ENCODE results near the gene SPECC1. TPM values are rescaled to one million over a fixed set of nuclear protein-coding genes. Genes with fewer than 3 reads are reported as not detected.
"Not testable (repeated sequence)": the region's sequence is repeated elsewhere in the genome, so short reads cannot be mapped to it uniquely, and the experiment has no call there.

The SPECC1 gene
- total and polyA plus RNA-seq, 2 donors (not counting 3 experiments of a cell fraction or from before 2014, with no cell fraction given): 5.3 to 20.4 TPM

GRCh38 chr17:20033415-20033814 lies 24.3 kb downstream of the SPECC1 start:
- H4K20me1 ChIP-seq (replicated peaks; ENCODE audit: control insufficient read depth, extremely low read depth, insufficient read depth, low read length): no peaks in the 10 kb centered on the region
- no peak overlapping the region for H3K4me2 ChIP-seq (ENCODE audit: insufficient read depth, low read length)
- H3K27me3 ChIP-seq (ENCODE audit: control insufficient read depth in 2 of 2, insufficient read depth in 2 of 2, low read length in 2 of 2): no peaks in the 10 kb centered on the region
- H3K9me1 ChIP-seq (replicated peaks; ENCODE audit: control insufficient read depth, extremely low read depth, insufficient read depth, low read length): no peaks in the 10 kb centered on the region
- DNase-seq (ENCODE audit: low read depth, low spot score): no peak
- H3K27ac ChIP-seq (ENCODE audit: insufficient read depth, low read depth, low read length): no peak overlapping the region
- no peaks in the 10 kb centered on the region for H3K36me3 ChIP-seq (ENCODE audit: control insufficient read depth in 2 of 2, extremely low read depth in 1 of 2, insufficient read depth in 2 of 2, low read length in 2 of 2)
- H3K9ac ChIP-seq (replicated peaks; ENCODE audit: extremely low read depth, insufficient read depth, low read length): no peak overlapping the region
- dilution Hi-C loops (cut with MboI; ENCODE audit: extremely low pct_ligation_motif_present, low sequenced_read_pairs) (no loop called here), intact Hi-C loops (cut with micrococcal nuclease) (no loop called here)
- BruUV-seq (replicated peaks): no TSS peak
- POLR2A ChIA-PET: no interaction called here
- no peaks in the 10 kb centered on the region for H3K4me1 ChIP-seq (ENCODE audit: control insufficient read depth, extremely low read depth, insufficient read depth, low read length)
- no peaks in the 10 kb centered on the region for H3K79me2 ChIP-seq (ENCODE audit: control insufficient read depth, insufficient read depth, low read length)
- H3K9me3 ChIP-seq (replicated peaks; ENCODE audit: control insufficient read depth, insufficient read depth, low read length): no peaks in the 10 kb centered on the region
- CTCF ChIA-PET: no interaction called here
- no peak overlapping the region for H2AFZ ChIP-seq (ENCODE audit: low read depth, low read length)
- no peak for FAIRE-seq
- no peak overlapping the region for H3K4me3 ChIP-seq (replicated peaks in 1 of 3; ENCODE audit: insufficient read depth in 1 of 3, low read depth in 1 of 3, low read length in 3 of 3)
- TF ChIP-seq POLR2AphosphoS5 (IDR thresholded peaks at IDR 0.05; ENCODE audit: insufficient read depth, low read depth, low read length) (no peak), MYC (IDR thresholded peaks at IDR 0.05; ENCODE audit: low read depth, low read length) (no peak), EZH2 (IDR thresholded peaks at IDR 0.05; ENCODE audit: borderline replicate concordance, low read depth, low read length, severe bottlenecking) (no peak)

GRCh38 chr17:20035501-20035900 lies 26.3 kb downstream of the SPECC1 start:
- Histone ChIP-seq H3K9me1 (replicated peaks; ENCODE audit: control insufficient read depth, extremely low read depth, insufficient read depth, low read length) (no peaks in the 10 kb centered on the region), H3K9ac (replicated peaks; ENCODE audit: extremely low read depth, insufficient read depth, low read length) (no peak overlapping the region), H3K27me3 (ENCODE audit: control insufficient read depth in 2 of 2, insufficient read depth in 2 of 2, low read length in 2 of 2) (no peaks in the 10 kb centered on the region), H3K4me3 (replicated peaks in 1 of 3; ENCODE audit: insufficient read depth in 1 of 3, low read depth in 1 of 3, low read length in 3 of 3) (no peak overlapping the region), H3K79me2 (ENCODE audit: control insufficient read depth, insufficient read depth, low read length) (no peaks in the 10 kb centered on the region), H3K4me2 (ENCODE audit: insufficient read depth, low read length) (no peak overlapping the region), H2AFZ (ENCODE audit: low read depth, low read length) (no peak overlapping the region), H3K27ac (ENCODE audit: insufficient read depth, low read depth, low read length) (no peak overlapping the region), H3K9me3 (replicated peaks; ENCODE audit: control insufficient read depth, insufficient read depth, low read length) (no peaks in the 10 kb centered on the region), H3K4me1 (ENCODE audit: control insufficient read depth, extremely low read depth, insufficient read depth, low read length) (no peaks in the 10 kb centered on the region), H4K20me1 (replicated peaks; ENCODE audit: control insufficient read depth, extremely low read depth, insufficient read depth, low read length) (no peaks in the 10 kb centered on the region), H3K36me3 (ENCODE audit: control insufficient read depth in 2 of 2, extremely low read depth in 1 of 2, insufficient read depth in 2 of 2, low read length in 2 of 2) (no peaks in the 10 kb centered on the region)
- no TSS peak for BruUV-seq (replicated peaks)
- CTCF ChIA-PET: interaction anchor here (1.0 kb wide), 1 partner anchor 82 kb away, joined by 4 read pairs; no protein-coding TSS in a partner anchor
- DNase-seq (ENCODE audit: low read depth, low spot score) (no peak), FAIRE-seq (no peak)
- TF ChIP-seq GATA2 (IDR thresholded peaks at IDR 0.05; ENCODE audit: insufficient read depth, insufficient read length, low read depth, low read length): no peak
- TF ChIP-seq, protein P1, sequence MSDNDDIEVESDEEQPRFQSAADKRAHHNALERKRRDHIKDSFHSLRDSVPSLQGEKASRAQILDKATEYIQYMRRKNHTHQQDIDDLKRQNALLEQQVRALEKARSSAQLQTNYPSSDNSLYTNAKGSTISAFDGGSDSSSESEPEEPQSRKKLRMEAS (IDR thresholded peaks at IDR 0.05; ENCODE audit: insufficient read depth, insufficient read length): no peak
- TF ChIP-seq POLR2A (IDR thresholded peaks at IDR 0.05; ENCODE audit: low read depth, low read length): no peak
- no peak for TF ChIP-seq CTCF (IDR thresholded peaks at IDR 0.05; ENCODE audit: extremely low read depth in 1 of 2, insufficient read depth in 1 of 2, low read depth in 1 of 2, low read length in 2 of 2)
- no peak for TF ChIP-seq EZH2 (IDR thresholded peaks at IDR 0.05; ENCODE audit: borderline replicate concordance, low read depth, low read length, severe bottlenecking)
- no peak for TF ChIP-seq FOS (IDR thresholded peaks at IDR 0.05; ENCODE audit: borderline replicate concordance, insufficient read depth, low read length)
- dilution Hi-C loops (cut with MboI; ENCODE audit: extremely low pct_ligation_motif_present, low sequenced_read_pairs): no loop called here
- POLR2A ChIA-PET: no interaction called here
- intact Hi-C loops (cut with micrococcal nuclease): no loop called here

DNA sequence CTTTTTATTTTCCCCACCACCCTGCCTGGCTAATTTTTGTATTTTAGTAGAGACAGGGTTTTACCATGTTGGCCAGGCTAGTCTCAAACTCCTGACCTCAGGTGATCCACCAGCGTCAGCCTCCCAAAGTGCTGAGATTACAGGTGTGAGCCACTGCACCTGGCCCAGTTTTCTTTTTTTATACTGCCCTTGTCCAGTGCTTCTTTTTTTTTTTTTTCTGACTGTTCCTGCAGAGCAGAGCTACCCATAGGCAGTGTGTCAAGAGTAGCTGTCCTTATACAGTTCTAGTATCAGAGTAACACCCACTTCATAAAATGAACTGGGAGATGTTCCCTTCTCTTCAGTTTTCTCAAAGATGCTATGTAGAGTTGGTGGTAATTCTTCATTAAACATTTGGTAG lies 28.1 kb downstream of the SPECC1 start:
- POLR2A ChIA-PET; BruUV-seq (replicated peaks); FAIRE-seq; H3K9ac ChIP-seq (replicated peaks; ENCODE audit: extremely low read depth, insufficient read depth, low read length); H3K4me1 ChIP-seq (ENCODE audit: control insufficient read depth, extremely low read depth, insufficient read depth, low read length); H3K4me2 ChIP-seq (ENCODE audit: insufficient read depth, low read length); H3K79me2 ChIP-seq (ENCODE audit: control insufficient read depth, insufficient read depth, low read length); dilution Hi-C loops (cut with MboI; ENCODE audit: extremely low pct_ligation_motif_present, low sequenced_read_pairs); H3K27ac ChIP-seq (ENCODE audit: insufficient read depth, low read depth, low read length); H3K4me3 ChIP-seq (replicated peaks in 1 of 3; ENCODE audit: insufficient read depth in 1 of 3, low read depth in 1 of 3, low read length in 3 of 3); H2AFZ ChIP-seq (ENCODE audit: low read depth, low read length); CTCF ChIA-PET; H4K20me1 ChIP-seq (replicated peaks; ENCODE audit: control insufficient read depth, extremely low read depth, insufficient read depth, low read length); H3K36me3 ChIP-seq (ENCODE audit: control insufficient read depth in 2 of 2, extremely low read depth in 1 of 2, insufficient read depth in 2 of 2, low read length in 2 of 2); H3K9me3 ChIP-seq (replicated peaks; ENCODE audit: control insufficient read depth, insufficient read depth, low read length); H3K27me3 ChIP-seq (ENCODE audit: control insufficient read depth in 2 of 2, insufficient read depth in 2 of 2, low read length in 2 of 2); H3K9me1 ChIP-seq (replicated peaks; ENCODE audit: control insufficient read depth, extremely low read depth, insufficient read depth, low read length); DNase-seq (ENCODE audit: low read depth, low spot score); intact Hi-C loops (cut with micrococcal nuclease): not testable (repeated sequence)
